ENCODE data around the gene CFAP61. TPM values are rescaled to one million over a fixed set of nuclear protein-coding genes. Genes with fewer than 3 reads are reported as not detected.

The CFAP61 gene
- total RNA-seq, 1 experiment from 2014 or later = not detected

DNA sequence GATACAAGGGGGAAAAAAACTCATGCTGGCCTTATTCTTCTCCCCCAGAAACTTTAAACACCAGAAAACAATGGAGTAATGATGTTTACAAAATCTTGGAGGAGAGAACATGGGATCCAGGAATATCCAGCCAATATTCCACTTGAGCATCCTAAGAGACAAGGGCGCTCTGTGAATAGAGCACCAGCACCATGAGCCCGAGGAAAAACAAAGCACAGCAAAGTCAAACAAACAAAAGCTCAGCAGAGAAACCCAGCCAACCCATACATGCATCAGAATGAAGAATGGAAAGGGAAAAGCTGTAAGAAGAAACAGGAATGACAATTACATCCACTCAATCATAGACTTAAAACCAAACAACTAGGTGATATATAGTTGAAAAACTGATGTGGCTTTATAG is 39.8 kb upstream of the CFAP61 start:
- Histone ChIP-seq H3K9me2 (replicated peaks; ENCODE audit: low read length) (no peaks in the 10 kb centered on the region), H3K4me2 (ENCODE audit: low read length) (no peak overlapping the region), H3K36me3 (ENCODE audit: low read depth, low read length) (no peaks in the 10 kb centered on the region), H3K4me3 (ENCODE audit: low read length) (no peak overlapping the region), H3F3A (ENCODE audit: low read length, unreplicated experiment) (no peaks in the 10 kb centered on the region), H3K9me3 (ENCODE audit: low read length) (no peaks in the 10 kb centered on the region), H3K4me1 (ENCODE audit: insufficient read depth, low read length) (peaks cover 29% of the 10 kb centered on the region), H2AFZ (ENCODE audit: low read length) (no peak overlapping the region), H4K20me1 (ENCODE audit: low read length) (no peaks in the 10 kb centered on the region), H3K9ac (ENCODE audit: low read length) (no peak overlapping the region), H3K27ac (ENCODE audit: low read length) (no peak overlapping the region), H3K79me2 (ENCODE audit: low read length) (peaks cover 5% of the 10 kb centered on the region), H3K27me3 (ENCODE audit: low read length) (no peaks in the 10 kb centered on the region)
- no TSS peak for BruUV-seq (replicated peaks)
- TF ChIP-seq, protein P1, sequence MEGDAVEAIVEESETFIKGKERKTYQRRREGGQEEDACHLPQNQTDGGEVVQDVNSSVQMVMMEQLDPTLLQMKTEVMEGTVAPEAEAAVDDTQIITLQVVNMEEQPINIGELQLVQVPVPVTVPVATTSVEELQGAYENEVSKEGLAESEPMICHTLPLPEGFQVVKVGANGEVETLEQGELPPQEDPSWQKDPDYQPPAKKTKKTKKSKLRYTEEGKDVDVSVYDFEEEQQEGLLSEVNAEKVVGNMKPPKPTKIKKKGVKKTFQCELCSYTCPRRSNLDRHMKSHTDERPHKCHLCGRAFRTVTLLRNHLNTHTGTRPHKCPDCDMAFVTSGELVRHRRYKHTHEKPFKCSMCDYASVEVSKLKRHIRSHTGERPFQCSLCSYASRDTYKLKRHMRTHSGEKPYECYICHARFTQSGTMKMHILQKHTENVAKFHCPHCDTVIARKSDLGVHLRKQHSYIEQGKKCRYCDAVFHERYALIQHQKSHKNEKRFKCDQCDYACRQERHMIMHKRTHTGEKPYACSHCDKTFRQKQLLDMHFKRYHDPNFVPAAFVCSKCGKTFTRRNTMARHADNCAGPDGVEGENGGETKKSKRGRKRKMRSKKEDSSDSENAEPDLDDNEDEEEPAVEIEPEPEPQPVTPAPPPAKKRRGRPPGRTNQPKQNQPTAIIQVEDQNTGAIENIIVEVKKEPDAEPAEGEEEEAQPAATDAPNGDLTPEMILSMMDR (conservative IDR thresholded peaks at IDR 0.05; ENCODE audit: low read depth, low read length) = no peak
- TF ChIP-seq EZH2phosphoT487 (IDR thresholded peaks at IDR 0.05; ENCODE audit: borderline replicate concordance, low read length) (no peak), EZH2 (IDR thresholded peaks at IDR 0.05; ENCODE audit: low read length, unreplicated experiment) (no peak)
- ChIA-PET POLR2A (ENCODE audit: unreplicated experiment) (no interaction called here), CTCF (no interaction called here)
- DNase-seq = no peak
- no peak for ATAC-seq
- intact Hi-C loops (cut with micrococcal nuclease) = loop anchor here (5.0 kb wide), 1 partner anchor 185 kb away; no protein-coding TSS in a partner anchor

DNA sequence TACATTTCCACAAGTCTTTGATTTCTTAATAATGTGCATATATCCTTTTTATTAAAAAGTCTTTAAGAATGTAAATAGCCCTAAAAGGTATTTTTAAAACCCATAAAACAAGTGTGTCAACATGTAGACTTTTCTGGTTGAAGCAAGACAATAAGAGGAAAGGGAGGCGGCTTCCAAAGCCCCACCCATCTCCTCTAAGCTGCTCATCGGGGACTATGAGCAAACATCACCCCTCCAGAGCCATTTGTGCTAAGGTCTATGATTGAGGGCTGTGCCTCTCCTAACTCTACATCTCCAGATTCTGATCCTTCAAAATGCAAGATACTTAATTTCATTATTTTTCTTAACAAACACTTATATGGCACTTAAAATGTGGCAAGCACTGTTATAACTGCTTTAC is 37.7 kb upstream of the CFAP61 start:
- Histone ChIP-seq H3K9ac (ENCODE audit: low read length) (no peak overlapping the region), H3K4me3 (ENCODE audit: low read length) (no peak overlapping the region), H4K20me1 (ENCODE audit: low read length) (peaks cover 15% of the 10 kb centered on the region; the same call in 1 of the 2 replicates), H3K79me2 (ENCODE audit: low read length) (peaks cover 26% of the 10 kb centered on the region), H3K27ac (ENCODE audit: low read length) (no peak overlapping the region), H3K9me2 (replicated peaks; ENCODE audit: low read length) (no peaks in the 10 kb centered on the region), H3K4me1 (ENCODE audit: insufficient read depth, low read length) (peaks cover 45% of the 10 kb centered on the region), H3K4me2 (ENCODE audit: low read length) (peak overlapping the region; percentile 8), H2AFZ (ENCODE audit: low read length) (no peak overlapping the region), H3F3A (ENCODE audit: low read length, unreplicated experiment) (no peaks in the 10 kb centered on the region), H3K9me3 (ENCODE audit: low read length) (no peaks in the 10 kb centered on the region), H3K36me3 (ENCODE audit: low read depth, low read length) (peaks cover 3% of the 10 kb centered on the region; the same call in 1 of the 2 replicates), H3K27me3 (ENCODE audit: low read length) (no peaks in the 10 kb centered on the region)
- no TSS peak for BruUV-seq (replicated peaks)
- intact Hi-C loops (cut with micrococcal nuclease) = loop anchor here (2.0 to 5.0 kb wide), 2 partner anchors 187 to 230 kb away; no protein-coding TSS in a partner anchor
- DNase-seq = peak; percentile 44
- CTCF ChIA-PET = no interaction called here
- POLR2A ChIA-PET (ENCODE audit: unreplicated experiment) = interaction anchor here (0.6 kb wide), 1 partner anchor 1508 kb away, joined by 3 read pairs; no protein-coding TSS in a partner anchor
- peak; percentile 32 for ATAC-seq
- TF ChIP-seq EZH2 (IDR thresholded peaks at IDR 0.05; ENCODE audit: low read length, unreplicated experiment) (no peak), EZH2phosphoT487 (IDR thresholded peaks at IDR 0.05; ENCODE audit: borderline replicate concordance, low read length) (no peak)

DNA sequence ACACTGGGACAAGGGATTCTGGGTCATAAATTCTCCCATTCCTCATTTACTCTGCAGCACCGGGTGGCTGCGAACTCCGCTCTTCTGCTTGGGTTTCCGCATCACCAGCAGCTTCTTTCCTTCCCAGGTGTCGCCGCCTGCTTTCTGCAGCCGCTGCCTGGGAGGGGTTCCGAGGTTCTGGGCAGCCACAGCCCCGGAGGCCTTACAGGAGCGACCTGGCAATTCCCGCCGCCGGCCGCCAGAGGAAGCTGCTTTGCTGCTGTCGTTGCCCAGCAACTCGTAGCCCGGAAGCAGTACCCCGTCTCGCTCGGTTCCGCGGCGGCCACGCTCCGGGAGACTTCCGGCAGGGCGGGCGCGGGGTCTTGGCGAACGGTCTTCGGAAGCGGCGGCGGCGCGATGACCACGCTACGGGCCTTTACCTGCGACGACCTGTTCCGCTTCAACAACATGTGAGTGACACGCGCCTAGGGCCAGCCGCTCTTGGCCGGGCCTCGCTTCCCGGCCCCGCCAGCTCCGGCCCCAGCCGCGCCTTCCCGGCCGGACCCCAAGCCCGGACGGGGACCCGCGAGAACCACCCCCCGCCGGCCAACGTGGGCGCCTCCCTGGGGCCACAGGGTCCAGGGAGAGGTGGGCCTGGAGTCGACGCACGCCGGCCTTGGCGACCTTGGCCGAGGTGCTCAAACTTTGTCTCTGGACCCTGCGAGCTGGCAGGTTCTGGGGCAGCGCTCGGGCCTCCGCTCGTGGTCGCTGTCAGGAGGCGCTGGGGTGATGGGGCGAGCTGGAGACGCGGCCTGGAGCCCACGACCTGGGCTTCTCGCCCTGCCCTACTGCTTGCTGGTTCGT is 35.1 kb upstream of the CFAP61 start, which contains the start of gene NAA20:
NAA20 (plus strand) TSS at position 362 of the 843 bp plus-strand sequence; CDS start at position 397, 35 bp downstream.
- intact Hi-C loops (cut with micrococcal nuclease) = loop anchor here (2.0 kb wide), 1 partner anchor 36 kb away; the partner anchor contains the start of genes CFAP61 and CRNKL1
- peak; percentile 93 for ATAC-seq

More for the DNA sequence above, 35.1 kb upstream of the CFAP61 start, which contains the start of gene NAA20:
- Histone ChIP-seq H3K4me1 (ENCODE audit: insufficient read depth, low read length) (peaks cover 39% of the 10 kb centered on the region), H4K20me1 (ENCODE audit: low read length) (peaks cover 22% of the 10 kb centered on the region; the same call in 1 of the 2 replicates), H3K27me3 (ENCODE audit: low read length) (no peaks in the 10 kb centered on the region), H3F3A (ENCODE audit: low read length, unreplicated experiment) (no peaks in the 10 kb centered on the region), H3K9me2 (replicated peaks; ENCODE audit: low read length) (no peaks in the 10 kb centered on the region), H3K36me3 (ENCODE audit: low read depth, low read length) (peaks cover 8% of the 10 kb centered on the region; the same call in 1 of the 2 replicates), H3K9me3 (ENCODE audit: low read length) (no peaks in the 10 kb centered on the region), H3K79me2 (ENCODE audit: low read length) (peaks cover 52% of the 10 kb centered on the region), H3K4me2 (ENCODE audit: low read length) (peak within 1 kb of the TSS; percentile 98), H2AFZ (ENCODE audit: low read length) (peak within 1 kb of the TSS; percentile 85), H3K9ac (ENCODE audit: low read length) (peak within 1 kb of the TSS; percentile 97), H3K4me3 (ENCODE audit: low read length) (peak within 1 kb of the TSS; percentile 90), H3K27ac (ENCODE audit: low read length) (peak within 1 kb of the TSS; percentile 49)
- no TSS peak for BruUV-seq (replicated peaks)
- POLR2A ChIA-PET (ENCODE audit: unreplicated experiment) = interaction anchor here (0.5 to 1.2 kb wide), 2 partner anchors 35 to 1286 kb away, joined by 3 to 4 read pairs; partner anchors contain the start of genes CFAP61, CRNKL1 and XRN2
- CTCF ChIA-PET = no interaction called here
- TF ChIP-seq EZH2 (IDR thresholded peaks at IDR 0.05; ENCODE audit: low read length, unreplicated experiment) (no peak), EZH2phosphoT487 (IDR thresholded peaks at IDR 0.05; ENCODE audit: borderline replicate concordance, low read length) (no peak)
- TF ChIP-seq, protein P1 (conservative IDR thresholded peaks at IDR 0.05; ENCODE audit: low read depth, low read length) = peak; percentile 56
- peak; percentile 95 for DNase-seq
